A673 (cell line): ENCODE measurements around the gene TIGD6. TPM values are rescaled to one million over a fixed set of nuclear protein-coding genes. Genes with fewer than 3 reads are reported as not detected.

ENCODE experiments used
- BruUV-seq: library from RNA; stranded (reverse); fragments of 400-500 nt; replicated peaks from 2 replicates; lab custom pipeline; 2021; lab: Mats Ljungman, UMichigan
- CTCF ChIA-PET: fragments of 300-600 bp; sonication (Branson Sonifier 250); formaldehyde crosslinking; loops from one replicate; lab custom pipeline; 2022; ENCODE audit warnings: antibody characterized with exemption; lab: Charles Lee
- POLR2A ChIA-PET: fragments of 300-600 bp; sonication (Branson Sonifier 250); formaldehyde crosslinking; loops from one replicate; lab custom pipeline; 2022; ENCODE audit warnings: antibody characterized with exemption; ENCODE audit not compliant: low non-redundant PET; lab: Charles Lee
- DNase-seq: peaks from one replicate; pipeline ENCODE4 v3.0.0-alpha.2; 2015; ENCODE audit warnings: low spot score
- H3K27ac ChIP-seq: fragments of 200-600 bp; sonication (generic); 2 replicates; pipeline ENCODE4 v1.5.1; 2016; ENCODE audit warnings: mixed run types, low read depth, mild to moderate bottlenecking, mixed read lengths, antibody characterized with exemption, low read length; ENCODE audit not compliant: poor library complexity, severe bottlenecking
- H3K27me3 ChIP-seq: fragments of 200-600 bp; sonication (generic); replicated peaks from 2 replicates; pipeline ENCODE4 v1.6.1; 2017; ENCODE audit warnings: mixed run types, low read depth, mild to moderate bottlenecking, mixed read lengths, antibody characterized with exemption, low read length; ENCODE audit not compliant: insufficient read depth, poor library complexity
- H3K36me3 ChIP-seq: fragments of 200-600 bp; sonication (generic); 2 replicates; pipeline ENCODE4 v1.6.1; 2016; ENCODE audit warnings: mixed run types, mild to moderate bottlenecking, mixed read lengths, antibody characterized with exemption, low read length; ENCODE audit not compliant: insufficient read depth, poor library complexity, severe bottlenecking
- H3K4me1 ChIP-seq: fragments of 200-600 bp; sonication (generic); 2 replicates; pipeline ENCODE4 v1.6.1; 2017; ENCODE audit warnings: mixed run types, mild to moderate bottlenecking, mixed read lengths, antibody characterized with exemption, low read length; ENCODE audit not compliant: insufficient read depth, poor library complexity, severe bottlenecking
- H3K4me3 ChIP-seq: fragments of 200-600 bp; sonication (generic); 2 replicates; pipeline ENCODE4 v1.5.1; 2016; ENCODE audit warnings: low read depth, mixed run types, mild to moderate bottlenecking, mixed read lengths, low read length; ENCODE audit not compliant: poor library complexity, severe bottlenecking
- H3K9me3 ChIP-seq: fragments of 200-600 bp; sonication (generic); 2 replicates; pipeline ENCODE4 v1.6.1; 2016; ENCODE audit warnings: mixed run types, low read depth, mild to moderate bottlenecking, mixed read lengths, antibody characterized with exemption, low read length; ENCODE audit not compliant: poor library complexity, severe bottlenecking
- CTCF ChIP-seq: fragments of 300-800, 200-600 bp; sonication (generic); conservative IDR thresholded peaks from 2 replicates; pipeline ENCODE4 v1.5.1; 2017; ENCODE audit warnings: low read depth, mild to moderate bottlenecking, antibody characterized with exemption, low read length, moderate library complexity, mixed read lengths
- EZH2 ChIP-seq: fragments of 200-600 bp; sonication (generic); IDR thresholded peaks from 2 replicates; pipeline ENCODE4 v1.6.1; 2017; ENCODE audit warnings: borderline replicate concordance, low read depth, mild to moderate bottlenecking, mixed read lengths, antibody characterized with exemption, low read length; ENCODE audit not compliant: poor library complexity, severe bottlenecking
- intact Hi-C: fragments of 100-400 bp; cut with micrococcal nuclease; formaldehyde crosslinking; loops from one replicate; pipeline ENCODE4 v1.10.0; 2022; ENCODE audit not compliant: unreplicated experiment
- total RNA-seq: library from RNA; stranded (reverse); gene quantifications from 2 replicates; pipeline ENCODE4 v1.2.3, GENCODE V29; 2021

The TIGD6 gene
- total RNA-seq, 1 experiment from 2014 or later = 7.5 TPM

- no peak overlapping the region for H3K27ac ChIP-seq
- no peaks in the 10 kb centered on the region for H3K27me3 ChIP-seq
These were observed 33.5 kb downstream of the TIGD6 start for GRCh38 chr5:149966946-149967345.

DNA sequence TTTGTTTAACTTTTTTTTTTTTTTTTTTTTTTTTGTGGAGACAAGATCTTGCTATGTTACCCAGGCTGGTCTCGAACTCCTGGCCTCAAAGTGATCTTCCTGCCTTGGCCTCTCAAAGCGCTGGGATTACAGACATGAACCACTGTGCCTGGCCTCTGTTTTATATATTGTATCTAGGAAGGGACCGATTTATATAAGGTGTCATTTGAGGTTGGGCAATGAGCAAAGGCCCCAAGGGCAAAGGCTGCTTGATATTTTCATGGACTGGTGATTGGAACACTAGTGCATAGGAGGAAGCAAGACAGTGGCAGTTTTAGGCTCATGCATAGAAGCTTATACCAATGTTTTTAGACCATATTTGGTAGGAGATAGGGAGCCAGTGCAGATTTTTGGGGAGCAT is 36.7 kb downstream of the TIGD6 start:
- H3K27ac ChIP-seq = peak overlapping the region; percentile 10
- H3K27me3 ChIP-seq = no peaks in the 10 kb centered on the region
- no peak for TF ChIP-seq CTCF
- TF ChIP-seq EZH2 = no peak
- no peak for DNase-seq
- H3K9me3 ChIP-seq = no peaks in the 10 kb centered on the region
- ChIA-PET POLR2A (no interaction called here), CTCF (no interaction called here)
- BruUV-seq = no TSS peak
- peaks cover 17% of the 10 kb centered on the region for H3K36me3 ChIP-seq
- intact Hi-C loops = no loop called here
- no peak overlapping the region for H3K4me3 ChIP-seq
- peaks cover 36% of the 10 kb centered on the region for H3K4me1 ChIP-seq

More at GRCh38 chr5:149966946-149967345, 33.5 kb downstream of the TIGD6 start:
- H3K36me3 ChIP-seq = peaks cover 42% of the 10 kb centered on the region
- TF ChIP-seq EZH2 (no peak), CTCF (no peak)
- POLR2A ChIA-PET = interaction anchor here (0.6 to 0.7 kb wide), 2 partner anchors 27 to 127 kb away, joined by 3 to 6 read pairs; no protein-coding TSS in a partner anchor
- intact Hi-C loops = no loop called here
- H3K9me3 ChIP-seq = no peaks in the 10 kb centered on the region
- no TSS peak for BruUV-seq
- no peak for DNase-seq
- CTCF ChIA-PET = no interaction called here
- peaks cover 17% of the 10 kb centered on the region for H3K4me1 ChIP-seq
- H3K4me3 ChIP-seq = no peak overlapping the region

GRCh38 chr5:149962601-149963300 is 37.7 kb downstream of the TIGD6 start:
- ChIA-PET CTCF (interaction anchor here (1.0 to 2.3 kb wide), 6 partner anchors 25 to 129 kb away, joined by 3 to 17 read pairs (median 8); no protein-coding TSS in a partner anchor), POLR2A (interaction anchor here (0.6 to 0.7 kb wide), 2 partner anchors 14 to 334 kb away, joined by 3 read pairs; no protein-coding TSS in a partner anchor)
- Histone ChIP-seq H3K27ac (peak overlapping the region; percentile 92), H3K36me3 (peaks cover 14% of the 10 kb centered on the region), H3K9me3 (no peaks in the 10 kb centered on the region), H3K27me3 (no peaks in the 10 kb centered on the region), H3K4me1 (peaks cover 36% of the 10 kb centered on the region), H3K4me3 (peak overlapping the region; percentile 85)
- no peak for TF ChIP-seq EZH2
- no peak for TF ChIP-seq CTCF
- DNase-seq = peak; percentile 38
- intact Hi-C loops = no loop called here
- BruUV-seq = no TSS peak
